Panc1 (cell line): ENCODE data around the gene ANKEF1.

Experiments
- POLR2AphosphoS5 ChIP-seq: IDR thresholded peaks from 2 replicates; pipeline ENCODE4 v1.6.1; 2012; ENCODE audit warnings: mild to moderate bottlenecking, low read depth, low read length, moderate library complexity
- REST ChIP-seq, 2 experiments: IDR thresholded peaks; 2 replicates each; pipeline ENCODE4 v1.6.1; 2011 to 2012; ENCODE audit warnings: low read depth in 2 of 2, control low read depth in 1 of 2, low read length in 1 of 2, mild to moderate bottlenecking in 1 of 2, moderate library complexity in 1 of 2; ENCODE audit not compliant: insufficient read depth in 1 of 2
- TCF7L2 ChIP-seq: IDR thresholded peaks from 2 replicates; pipeline ENCODE4 v1.6.1; 2011; ENCODE audit warnings: mild to moderate bottlenecking, low read depth, low read length, inconsistent platforms
- TF ChIP-seq, protein P1 (sequence below): fragments of 450-650 bp; IDR thresholded peaks from 2 replicates; pipeline ENCODE4 v1.5.1; 2017; ENCODE audit warnings: mild to moderate bottlenecking

- TF ChIP-seq, protein P1, sequence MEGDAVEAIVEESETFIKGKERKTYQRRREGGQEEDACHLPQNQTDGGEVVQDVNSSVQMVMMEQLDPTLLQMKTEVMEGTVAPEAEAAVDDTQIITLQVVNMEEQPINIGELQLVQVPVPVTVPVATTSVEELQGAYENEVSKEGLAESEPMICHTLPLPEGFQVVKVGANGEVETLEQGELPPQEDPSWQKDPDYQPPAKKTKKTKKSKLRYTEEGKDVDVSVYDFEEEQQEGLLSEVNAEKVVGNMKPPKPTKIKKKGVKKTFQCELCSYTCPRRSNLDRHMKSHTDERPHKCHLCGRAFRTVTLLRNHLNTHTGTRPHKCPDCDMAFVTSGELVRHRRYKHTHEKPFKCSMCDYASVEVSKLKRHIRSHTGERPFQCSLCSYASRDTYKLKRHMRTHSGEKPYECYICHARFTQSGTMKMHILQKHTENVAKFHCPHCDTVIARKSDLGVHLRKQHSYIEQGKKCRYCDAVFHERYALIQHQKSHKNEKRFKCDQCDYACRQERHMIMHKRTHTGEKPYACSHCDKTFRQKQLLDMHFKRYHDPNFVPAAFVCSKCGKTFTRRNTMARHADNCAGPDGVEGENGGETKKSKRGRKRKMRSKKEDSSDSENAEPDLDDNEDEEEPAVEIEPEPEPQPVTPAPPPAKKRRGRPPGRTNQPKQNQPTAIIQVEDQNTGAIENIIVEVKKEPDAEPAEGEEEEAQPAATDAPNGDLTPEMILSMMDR: no peak
- TF ChIP-seq REST (IDR thresholded peaks at IDR 0.05; ENCODE audit: insufficient read depth in 1 of 2, low read depth in 2 of 2, low read length in 1 of 2) (no peak), POLR2AphosphoS5 (no peak), TCF7L2 (no peak)
Observed at GRCh38 chr20:10077886-10078285, 43.1 kb downstream of the ANKEF1 start.
